Esophagus (tissue), 2 donors: ENCODE measurements around the gene NRDC. TPM values are rescaled to one million over a fixed set of nuclear protein-coding genes. Genes with fewer than 3 reads are reported as not detected.
A peak's percentile ranks its signal among the peaks of the same experiment; 100 is the strongest.

ENCODE experiments used
- H3K27ac ChIP-seq, 2 donors: one replicate each; pipeline ENCODE4 v1.5.1; 2013; ENCODE audit warnings: low read depth in 2 of 2, mild to moderate bottlenecking in 2 of 2, inconsistent platforms in 1 of 2, low read length in 1 of 2, moderate library complexity in 1 of 2
- H3K27me3 ChIP-seq, 2 donors: one replicate each; pipeline ENCODE4 v1.6.1; 2013; ENCODE audit warnings: low read length in 2 of 2, control low read depth in 1 of 2, mild to moderate bottlenecking in 1 of 2; ENCODE audit not compliant: insufficient read depth in 2 of 2, control insufficient read depth in 1 of 2
- H3K36me3 ChIP-seq, 2 donors: one replicate each; pipeline ENCODE4 v1.6.1; 2013; ENCODE audit warnings: low read length in 1 of 2; ENCODE audit not compliant: control insufficient read depth in 2 of 2, insufficient read depth in 2 of 2
- H3K4me1 ChIP-seq, 2 donors: one replicate each; pipeline ENCODE4 v1.6.1; 2013; ENCODE audit warnings: low read length in 1 of 2; ENCODE audit not compliant: control insufficient read depth in 2 of 2, insufficient read depth in 2 of 2
- H3K4me3 ChIP-seq, 2 donors: one replicate each; pipeline ENCODE4 v1.5.1; 2013; ENCODE audit warnings: low read length in 2 of 2, mild to moderate bottlenecking in 2 of 2, low read depth in 1 of 2, moderate library complexity in 1 of 2
- H3K9me3 ChIP-seq, 2 donors: one replicate each; pipeline ENCODE4 v1.6.1; 2013; ENCODE audit warnings: mild to moderate bottlenecking in 2 of 2, low read depth in 1 of 2, low read length in 1 of 2, moderate library complexity in 1 of 2; ENCODE audit not compliant: control insufficient read depth in 2 of 2, insufficient read depth in 1 of 2
- WGBS, 2 donors: extraction: QIAGEN DNeasy Blood & Tissue Kit; methylation state at CpG; one replicate each; pipeline ENCODE4 v1.1.7; 2013; 5-methylcytosine and 5-hydroxymethylcytosine counted together
- polyA plus RNA-seq, 2 donors: library from polyadenylated mRNA; stranded (reverse); fragments of 200-250 nt; gene quantifications; one replicate each; pipeline ENCODE4 v1.2.3, GENCODE V29; 2013
- donor health status: healthy with polysubstance abuse.
- donor health status: Bipolar disorder and iron deficiency.

Gene NRDC, protein sequence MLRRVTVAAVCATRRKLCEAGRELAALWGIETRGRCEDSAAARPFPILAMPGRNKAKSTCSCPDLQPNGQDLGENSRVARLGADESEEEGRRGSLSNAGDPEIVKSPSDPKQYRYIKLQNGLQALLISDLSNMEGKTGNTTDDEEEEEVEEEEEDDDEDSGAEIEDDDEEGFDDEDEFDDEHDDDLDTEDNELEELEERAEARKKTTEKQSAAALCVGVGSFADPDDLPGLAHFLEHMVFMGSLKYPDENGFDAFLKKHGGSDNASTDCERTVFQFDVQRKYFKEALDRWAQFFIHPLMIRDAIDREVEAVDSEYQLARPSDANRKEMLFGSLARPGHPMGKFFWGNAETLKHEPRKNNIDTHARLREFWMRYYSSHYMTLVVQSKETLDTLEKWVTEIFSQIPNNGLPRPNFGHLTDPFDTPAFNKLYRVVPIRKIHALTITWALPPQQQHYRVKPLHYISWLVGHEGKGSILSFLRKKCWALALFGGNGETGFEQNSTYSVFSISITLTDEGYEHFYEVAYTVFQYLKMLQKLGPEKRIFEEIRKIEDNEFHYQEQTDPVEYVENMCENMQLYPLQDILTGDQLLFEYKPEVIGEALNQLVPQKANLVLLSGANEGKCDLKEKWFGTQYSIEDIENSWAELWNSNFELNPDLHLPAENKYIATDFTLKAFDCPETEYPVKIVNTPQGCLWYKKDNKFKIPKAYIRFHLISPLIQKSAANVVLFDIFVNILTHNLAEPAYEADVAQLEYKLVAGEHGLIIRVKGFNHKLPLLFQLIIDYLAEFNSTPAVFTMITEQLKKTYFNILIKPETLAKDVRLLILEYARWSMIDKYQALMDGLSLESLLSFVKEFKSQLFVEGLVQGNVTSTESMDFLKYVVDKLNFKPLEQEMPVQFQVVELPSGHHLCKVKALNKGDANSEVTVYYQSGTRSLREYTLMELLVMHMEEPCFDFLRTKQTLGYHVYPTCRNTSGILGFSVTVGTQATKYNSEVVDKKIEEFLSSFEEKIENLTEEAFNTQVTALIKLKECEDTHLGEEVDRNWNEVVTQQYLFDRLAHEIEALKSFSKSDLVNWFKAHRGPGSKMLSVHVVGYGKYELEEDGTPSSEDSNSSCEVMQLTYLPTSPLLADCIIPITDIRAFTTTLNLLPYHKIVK
- 10 to 100 TPM; 51.3 to 78.1 TPM for polyA plus RNA-seq

DNA sequence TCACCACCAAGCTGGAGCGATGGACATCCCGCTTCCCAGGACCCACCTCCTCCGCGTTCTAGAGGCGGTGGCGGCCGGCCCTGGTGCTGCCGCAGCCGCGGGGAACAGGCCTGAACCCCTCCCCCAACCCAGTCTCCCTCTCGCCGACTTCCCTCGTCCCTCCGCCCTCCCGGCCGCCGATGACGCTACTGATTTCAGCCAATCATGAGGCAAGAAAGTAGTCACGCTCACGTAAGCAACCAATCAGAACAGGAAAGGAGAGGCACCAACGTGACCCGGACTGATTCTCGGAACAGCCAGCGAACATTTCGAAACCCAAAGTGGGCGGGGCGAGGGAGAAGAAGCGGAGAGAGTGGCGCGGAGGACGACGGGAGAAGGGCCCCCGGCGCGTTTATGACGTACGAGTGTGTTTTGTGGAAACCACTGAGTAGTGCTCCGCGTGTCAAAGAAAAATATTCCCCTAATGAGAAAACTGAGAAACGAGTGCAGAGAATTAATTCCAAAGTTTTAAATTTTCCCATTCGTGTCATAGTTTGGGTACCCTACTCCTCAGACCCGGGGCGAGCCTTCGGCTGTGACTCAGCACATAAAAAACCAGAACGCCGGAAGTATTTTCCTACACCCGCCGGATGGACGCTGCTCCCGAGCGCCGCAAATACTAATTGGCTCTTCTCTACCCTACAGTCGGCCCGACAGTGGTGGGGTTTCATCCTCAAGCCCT is at the start of gene NRDC:
Gene NRDC, minus strand, starts transcription at position 112 of the 721 bp plus-strand sequence. CDS start 112 bp downstream, outside the sequence.
- Histone ChIP-seq H3K9me3 (no peaks in the 10 kb centered on the region), H3K36me3 (no peaks in the 10 kb centered on the region), H3K27me3 (no peaks in the 10 kb centered on the region), H3K4me1 (peaks cover 0 to 6% of the 10 kb centered on the region in 2 donors), H3K27ac (peak within 1 kb of the TSS; percentile 97 to 98), H3K4me3 (peak within 1 kb of the TSS; percentile 75 to 90)
- WGBS, 2 donors, result 0% methylated on average over 54 of the region's 54 CpGs

- WGBS, 2 donors, result 83 to 89% methylated on average over 2 of the region's 2 CpGs
- H3K9me3 ChIP-seq, result no peaks in the 10 kb centered on the region
- no peaks in the 10 kb centered on the region for H3K4me1 ChIP-seq
- H3K36me3 ChIP-seq, result no peaks in the 10 kb centered on the region
- H3K27ac ChIP-seq, result no peak overlapping the region
- no peak overlapping the region for H3K4me3 ChIP-seq
- H3K27me3 ChIP-seq, result no peaks in the 10 kb centered on the region
These were observed 48.5 kb upstream of the NRDC start for GRCh38 chr1:51927029-51927428.

- Histone ChIP-seq H3K36me3 (no peaks in the 10 kb centered on the region), H3K27ac (no peak overlapping the region), H3K9me3 (no peaks in the 10 kb centered on the region), H3K27me3 (no peaks in the 10 kb centered on the region), H3K4me1 (no peaks in the 10 kb centered on the region), H3K4me3 (no peak overlapping the region)
- WGBS, 2 donors, result 68 to 73% methylated on average over 5 of the region's 5 CpGs
These were observed 47.8 kb upstream of the NRDC start for GRCh38 chr1:51926171-51926812.

DNA sequence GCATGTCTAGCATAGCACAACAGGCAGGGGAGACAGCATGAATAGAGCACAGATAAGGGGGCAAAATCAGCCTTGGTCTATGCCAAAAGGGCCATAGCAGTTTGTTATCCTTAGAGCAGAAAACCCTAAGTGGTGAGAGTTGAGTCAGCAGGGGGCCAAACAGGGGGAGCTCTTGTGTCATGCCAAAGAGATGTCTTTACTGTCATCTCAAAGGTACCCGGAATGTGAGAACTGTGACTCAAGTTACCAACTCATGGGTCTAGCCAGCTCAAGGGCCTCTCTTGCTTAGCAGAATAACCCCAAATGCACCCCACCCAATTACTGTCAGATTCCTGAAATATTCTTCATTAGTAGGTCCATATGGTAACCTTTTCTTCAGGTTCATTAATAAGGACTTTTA is 45.9 kb upstream of the NRDC start:
- no peak overlapping the region for H3K27ac ChIP-seq
- no peaks in the 10 kb centered on the region for H3K36me3 ChIP-seq
- H3K4me1 ChIP-seq, result no peaks in the 10 kb centered on the region
- H3K9me3 ChIP-seq, result no peaks in the 10 kb centered on the region
- H3K4me3 ChIP-seq, result no peak overlapping the region
- WGBS, 2 donors, result 69 to 71% methylated on average over 1 of the region's 1 CpG
- no peaks in the 10 kb centered on the region for H3K27me3 ChIP-seq

DNA sequence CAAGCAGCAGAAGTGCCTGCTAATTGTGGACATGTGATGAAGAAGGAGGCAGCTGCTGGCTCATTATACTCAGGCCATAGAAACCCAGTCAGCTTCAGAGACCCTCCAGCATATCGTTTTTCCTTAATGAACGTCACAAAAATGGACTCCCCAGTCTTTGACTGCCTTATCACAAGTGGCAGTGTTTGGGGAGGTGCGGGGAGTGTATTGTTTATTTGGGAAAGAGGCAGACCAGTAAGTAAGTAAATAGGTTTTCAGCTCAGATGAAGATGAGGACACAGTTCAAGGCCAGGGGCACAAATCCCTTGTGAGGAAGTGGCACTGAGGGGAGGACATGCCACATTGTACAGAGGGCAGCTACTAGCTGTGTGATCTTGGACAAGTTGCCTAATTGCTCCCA is 43.5 kb upstream of the NRDC start:
- Histone ChIP-seq H3K27ac (no peak overlapping the region), H3K27me3 (no peaks in the 10 kb centered on the region)
- WGBS, 2 donors, result 65 to 73% methylated on average over 3 of the region's 3 CpGs

GRCh38 chr1:51920130-51920529 is 41.6 kb upstream of the NRDC start:
- H3K9me3 ChIP-seq, result no peaks in the 10 kb centered on the region
- H3K4me3 ChIP-seq, result no peak overlapping the region
- no peak overlapping the region for H3K27ac ChIP-seq
- WGBS, 2 donors, result 59 to 70% methylated on average over 5 of the region's 5 CpGs
- H3K27me3 ChIP-seq, result no peaks in the 10 kb centered on the region
- H3K4me1 ChIP-seq, result no peaks in the 10 kb centered on the region
- no peaks in the 10 kb centered on the region for H3K36me3 ChIP-seq

More for the DNA sequence above, 43.5 kb upstream of the NRDC start:
- H3K9me3 ChIP-seq, result no peaks in the 10 kb centered on the region
- no peaks in the 10 kb centered on the region for H3K36me3 ChIP-seq
- no peaks in the 10 kb centered on the region for H3K4me1 ChIP-seq
- H3K4me3 ChIP-seq, result no peak overlapping the region

- 91 to 96% methylated on average over 10 of the region's 10 CpGs for WGBS, 2 donors
- Histone ChIP-seq H3K36me3 (no peaks in the 10 kb centered on the region), H3K9me3 (no peaks in the 10 kb centered on the region), H3K4me1 (no peaks in the 10 kb centered on the region), H3K27ac (no peak overlapping the region), H3K4me3 (no peak overlapping the region), H3K27me3 (no peaks in the 10 kb centered on the region)
These were observed 41.2 kb upstream of the NRDC start for GRCh38 chr1:51919684-51920083.

DNA sequence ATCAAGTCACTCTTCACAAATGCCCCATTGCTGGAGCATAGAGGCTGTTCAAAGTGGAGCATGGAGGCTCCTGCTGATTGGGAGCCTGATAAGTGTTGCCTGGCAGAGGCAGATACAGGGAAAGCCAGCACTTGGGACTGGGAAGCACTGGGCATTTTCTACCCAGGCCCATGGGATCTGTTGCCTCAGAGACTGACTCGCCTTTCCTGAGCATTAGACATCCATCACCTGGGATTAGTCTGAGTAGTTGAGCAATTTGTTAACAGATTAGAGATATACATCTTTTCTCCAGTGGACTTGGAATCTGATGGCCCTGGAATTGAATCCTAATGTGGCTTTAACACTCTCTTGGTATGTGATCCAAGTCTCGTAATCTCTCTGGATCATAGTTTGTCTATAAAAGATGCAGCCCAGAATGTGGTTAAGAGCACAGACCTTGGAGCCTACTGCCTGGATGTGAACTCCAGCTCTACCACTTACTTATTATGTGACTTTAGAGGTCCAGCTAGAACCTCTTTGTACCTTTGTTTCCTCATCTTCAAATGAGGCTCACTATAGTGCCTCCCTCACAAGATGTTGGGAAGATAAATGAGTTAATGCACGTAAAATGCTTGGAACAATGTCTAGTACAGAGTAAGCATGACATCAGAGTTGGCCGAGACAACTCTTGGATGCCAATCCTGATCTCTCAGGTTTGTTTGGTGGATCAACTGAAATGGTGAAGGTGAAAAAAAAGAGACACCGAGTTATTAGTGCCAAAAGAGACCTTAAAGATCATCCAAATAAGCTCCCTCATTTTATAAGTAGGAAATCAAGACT is 38.3 kb upstream of the NRDC start:
- H3K36me3 ChIP-seq, result no peaks in the 10 kb centered on the region
- H3K27ac ChIP-seq, result no peak overlapping the region
- WGBS, 2 donors, result 44 to 59% methylated on average over 5 of the region's 5 CpGs
- no peaks in the 10 kb centered on the region for H3K4me1 ChIP-seq
- no peaks in the 10 kb centered on the region for H3K27me3 ChIP-seq
- H3K4me3 ChIP-seq, result no peak overlapping the region
- no peaks in the 10 kb centered on the region for H3K9me3 ChIP-seq
